HCT116 (cell line): ENCODE results near the gene SETD2. TPM values are rescaled to one million over a fixed set of nuclear protein-coding genes. Genes with fewer than 3 reads are reported as not detected.

ENCODE experiments used
- ATAC-seq: fragments of 200-7000 bp; cut with Tn5 transposase; 2 replicates; pipeline ENCODE4 v1.9.1; 2020; ENCODE audit warnings: mild to moderate bottlenecking, moderate library complexity
- BruUV-seq: library from RNA; stranded (reverse); fragments of 400-500 nt; replicated peaks from 2 replicates; lab custom pipeline; 2021; lab: Mats Ljungman, UMichigan
- CTCF ChIA-PET: fragments of 300-600 bp; sonication (Branson Sonifier 250); formaldehyde crosslinking; loops from one replicate; lab custom pipeline; 2021; ENCODE audit warnings: antibody characterized with exemption; lab: Charles Lee
- POLR2A ChIA-PET: fragments of 300-600, 350-600 bp; sonication (Branson Sonifier 250); formaldehyde crosslinking; loops from one replicate; lab custom pipeline; 2021; ENCODE audit warnings: antibody characterized with exemption; lab: Charles Lee
- RAD21 ChIA-PET, 2 experiments: fragments of 300-600 bp; sonication (Branson Sonifier 250); formaldehyde crosslinking; loops; one replicate each; lab custom pipeline; 2023; ENCODE audit warnings: low total read pairs in 2 of 2; ENCODE audit not compliant: uncharacterized antibody in 2 of 2, unreplicated experiment in 2 of 2, low non-redundant PET in 1 of 2; lab: Charles Lee
- DNase-seq: peaks from one replicate; pipeline ENCODE4 v3.0.0-alpha.2; 2010; ENCODE audit warnings: low read depth, low spot score
- H2AFZ ChIP-seq: fragments of 200-600 bp; shearing (Covaris generic), sonication (generic); 2 replicates; pipeline ENCODE4 v1.6.1; 2017; ENCODE audit warnings: low read depth, mixed run types, mixed read lengths, antibody characterized with exemption, low read length; ENCODE audit not compliant: poor library complexity, severe bottlenecking
- H3K27ac ChIP-seq: 2 replicates; pipeline ENCODE4 v1.5.1; 2012; ENCODE audit warnings: low read depth, low read length
- H3K27me3 ChIP-seq: fragments of 200-600 bp; sonication (generic); 2 replicates; pipeline ENCODE4 v1.6.1; 2016; ENCODE audit warnings: mixed run types, low read length, mixed read lengths; ENCODE audit not compliant: insufficient read depth
- H3K36me3 ChIP-seq, 2 experiments: fragments of 200-500 bp in 1 of 2; fragments of 200-600 bp in 1 of 2; sonication (Bioruptor generic) in 1 of 2; sonication (generic) in 1 of 2; 2 replicates each; pipeline versions ENCODE4 v1.5.1 to v1.6.1; 2014 to 2016; ENCODE audit warnings: low read length in 2 of 2, inconsistent platforms in 1 of 2, mixed read lengths in 1 of 2, mixed run types in 1 of 2; ENCODE audit not compliant: insufficient read depth in 2 of 2, control insufficient read depth in 1 of 2
- H3K4me1 ChIP-seq, 2 experiments: fragments of 200-600 bp in 1 of 2; sonication (generic) in 1 of 2; 2 replicates each; pipeline versions ENCODE4 v1.5.1 to v1.6.1; 2012 to 2017; ENCODE audit warnings: low read length in 2 of 2, inconsistent platforms in 1 of 2, mild to moderate bottlenecking in 1 of 2, mixed read lengths in 1 of 2, mixed run types in 1 of 2, moderate library complexity in 1 of 2; ENCODE audit not compliant: insufficient read depth in 2 of 2, control insufficient read depth in 1 of 2
- H3K4me2 ChIP-seq: fragments of 200-600 bp; sonication (generic); 2 replicates; pipeline ENCODE4 v1.6.1; 2017; ENCODE audit warnings: mixed run types, low read length, mixed read lengths
- H3K4me3 ChIP-seq, 2 experiments: fragments of 200-600 bp in 1 of 2; sonication (generic) in 1 of 2; replicated peaks in 1 of 2; 2 replicates each; pipeline ENCODE4 v1.5.1; 2011 to 2016; ENCODE audit warnings: low read length in 2 of 2, control low read depth in 1 of 2, low read depth in 1 of 2, mild to moderate bottlenecking in 1 of 2, mixed read lengths in 1 of 2, mixed run types in 1 of 2
- H3K79me2 ChIP-seq: fragments of 200-600 bp; sonication (generic); 2 replicates; pipeline ENCODE4 v1.6.1; 2017; ENCODE audit warnings: mild to moderate bottlenecking, mixed run types, low read length, moderate library complexity, mixed read lengths; ENCODE audit not compliant: insufficient read depth
- H3K9ac ChIP-seq: fragments of 200-600 bp; sonication (generic); 2 replicates; pipeline ENCODE4 v1.6.1; 2016; ENCODE audit warnings: low read length, mixed read lengths
- H3K9me2 ChIP-seq: fragments of 200-600 bp; sonication (generic), shearing (Covaris generic); 2 replicates; pipeline ENCODE4 v1.6.1; 2017; ENCODE audit warnings: mixed run types, mild to moderate bottlenecking, moderate library complexity; ENCODE audit not compliant: insufficient read depth
- H3K9me3 ChIP-seq, 2 experiments: fragments of 200-500 bp in 1 of 2; fragments of 200-600 bp in 1 of 2; sonication (Bioruptor generic) in 1 of 2; sonication (generic) in 1 of 2; 2 replicates each; pipeline ENCODE4 v1.6.1; 2014 to 2017; ENCODE audit warnings: low read length in 2 of 2, mixed read lengths in 2 of 2, inconsistent platforms in 1 of 2, low read depth in 1 of 2, mild to moderate bottlenecking in 1 of 2, mixed run types in 1 of 2, moderate library complexity in 1 of 2; ENCODE audit not compliant: control insufficient read depth in 1 of 2, insufficient read depth in 1 of 2
- H4K20me1 ChIP-seq: fragments of 200-600 bp; sonication (generic), shearing (Covaris generic); 2 replicates; pipeline ENCODE4 v1.6.1; 2017; ENCODE audit warnings: mixed run types, mild to moderate bottlenecking, moderate library complexity; ENCODE audit not compliant: insufficient read depth
- ATF3 ChIP-seq: IDR thresholded peaks from 2 replicates; pipeline ENCODE4 v1.6.1; 2012
- CEBPB ChIP-seq: IDR thresholded peaks from 2 replicates; pipeline ENCODE4 v1.6.1; 2012; ENCODE audit warnings: low read depth
- EGR1 ChIP-seq: IDR thresholded peaks from 2 replicates; pipeline ENCODE4 v1.6.1; 2012; ENCODE audit warnings: low read depth
- ELF1 ChIP-seq: IDR thresholded peaks from 2 replicates; pipeline ENCODE4 v1.6.1; 2012; ENCODE audit warnings: low read depth, borderline replicate concordance
- EZH2 ChIP-seq: fragments of 200-600 bp; sonication (generic); IDR thresholded peaks from 2 replicates; pipeline ENCODE4 v1.6.1; 2017; ENCODE audit warnings: antibody characterized with exemption, mixed run types
- EZH2phosphoT487 ChIP-seq: fragments of 200-600 bp; IDR thresholded peaks from 2 replicates; pipeline ENCODE4 v1.6.1; 2018; ENCODE audit warnings: antibody characterized with exemption, borderline replicate concordance
- FOSL1 ChIP-seq: IDR thresholded peaks from 2 replicates; pipeline ENCODE4 v1.6.1; 2012; ENCODE audit warnings: low read depth
- MAX ChIP-seq: IDR thresholded peaks from 2 replicates; pipeline ENCODE4 v1.6.1; 2012
- RAD21 ChIP-seq: IDR thresholded peaks from 2 replicates; pipeline ENCODE4 v1.6.1; 2012; ENCODE audit warnings: low read depth, mild to moderate bottlenecking
- REST ChIP-seq: IDR thresholded peaks from 2 replicates; pipeline ENCODE4 v1.6.1; 2012; ENCODE audit warnings: low read depth
- SIN3A ChIP-seq: IDR thresholded peaks from 2 replicates; pipeline ENCODE4 v1.6.1; 2012; ENCODE audit warnings: low read depth
- SP1 ChIP-seq: IDR thresholded peaks from 2 replicates; pipeline ENCODE4 v1.6.1; 2012; ENCODE audit warnings: low read depth
- TCF7L2 ChIP-seq: IDR thresholded peaks from 2 replicates; pipeline ENCODE4 v1.7.0; 2011; ENCODE audit warnings: borderline replicate concordance, inconsistent platforms; ENCODE audit not compliant: insufficient read depth, insufficient read length; ENCODE audit errors: extremely low read depth
- YY1 ChIP-seq: IDR thresholded peaks from 2 replicates; pipeline ENCODE4 v1.6.1; 2011; ENCODE audit warnings: low read length, low read depth, moderate library complexity, mild to moderate bottlenecking; ENCODE audit not compliant: insufficient replicate concordance; ENCODE audit errors: extremely low read depth
- ZFX ChIP-seq: fragments of 450-650 bp; IDR thresholded peaks from 2 replicates; pipeline ENCODE4 v1.6.1; 2017
- ZNF274 ChIP-seq: fragments of 200-500 bp; sonication (Bioruptor generic); IDR thresholded peaks from 2 replicates; pipeline ENCODE4 v1.6.1; 2014; ENCODE audit warnings: mild to moderate bottlenecking, low read depth, low read length, inconsistent platforms
- intact Hi-C: fragments of 100-400 bp; cut with micrococcal nuclease; formaldehyde crosslinking; loops from 2 replicates; pipeline ENCODE4 v1.10.0; 2022
- total RNA-seq: library from RNA; stranded (reverse); gene quantifications from one replicate; pipeline ENCODE4 v1.2.1, GENCODE V29; 2021; ENCODE audit not compliant: unreplicated experiment

Gene SETD2
- total RNA-seq, 1 experiment from 2014 or later, result 33.0 TPM

- ChIA-PET POLR2A (interaction anchor here (0.6 kb wide), 1 partner anchor 9 kb away, joined by 3 read pairs; no protein-coding TSS in a partner anchor), RAD21 (no interaction called here), CTCF (interaction anchor here (0.9 kb wide), 1 partner anchor 227 kb away, joined by 5 read pairs; no protein-coding TSS in a partner anchor)
- Histone ChIP-seq H3K4me2 (no peak overlapping the region), H3K4me1 (no peaks in the 10 kb centered on the region), H3K79me2 (no peaks in the 10 kb centered on the region; the same call in 1 of the 2 replicates), H2AFZ (no peak overlapping the region), H3K27me3 (no peaks in the 10 kb centered on the region), H3K9ac (no peak overlapping the region), H3K36me3 (peaks cover 15 to 20% of the 10 kb centered on the region in 2 experiments; a peak in 3 of 4 replicates), H4K20me1 (peaks cover 8% of the 10 kb centered on the region; the same call in 1 of the 2 replicates), H3K9me2 (no peaks in the 10 kb centered on the region), H3K4me3 (no peak overlapping the region), H3K9me3 (no peaks in the 10 kb centered on the region), H3K27ac (no peak overlapping the region)
- BruUV-seq, result no TSS peak
- ATAC-seq, result no peak
- TF ChIP-seq FOSL1 (no peak), YY1 (no peak), SIN3A (no peak), ZNF274 (no peak), SP1 (no peak), RAD21 (no peak), MAX (no peak)
- no peak for DNase-seq
- intact Hi-C loops, result no loop called here
Observed at GRCh38 chr3:47096959-47097358, 67.0 kb downstream of the SETD2 start.

GRCh38 chr3:47092090-47092489, 71.8 kb downstream of the SETD2 start:
- H3K27me3 ChIP-seq, result no peaks in the 10 kb centered on the region
- H3K4me2 ChIP-seq, result no peak overlapping the region
- RAD21 ChIA-PET, result no interaction called here
- intact Hi-C loops, result no loop called here
- BruUV-seq, result no TSS peak
- no peaks in the 10 kb centered on the region for H3K9me3 ChIP-seq
- H3K79me2 ChIP-seq, result peaks cover 7% of the 10 kb centered on the region; the same call in 1 of the 2 replicates
- ATAC-seq, result no peak
- peaks cover 2 to 8% of the 10 kb centered on the region in 2 experiments; a peak in 3 of 4 replicates for H3K36me3 ChIP-seq
- H4K20me1 ChIP-seq, result peaks cover 5% of the 10 kb centered on the region; the same call in 1 of the 2 replicates
- H3K4me1 ChIP-seq, result no peaks in the 10 kb centered on the region
- no peak overlapping the region for H2AFZ ChIP-seq
- no peak overlapping the region for H3K27ac ChIP-seq
- POLR2A ChIA-PET, result no interaction called here
- no peak overlapping the region for H3K9ac ChIP-seq
- DNase-seq, result no peak
- no peak overlapping the region for H3K4me3 ChIP-seq
- CTCF ChIA-PET, result no interaction called here
- H3K9me2 ChIP-seq, result no peaks in the 10 kb centered on the region
- TF ChIP-seq FOSL1, result no peak
- TF ChIP-seq ELF1, result no peak
- no peak for TF ChIP-seq CEBPB
- no peak for TF ChIP-seq EZH2phosphoT487
- no peak for TF ChIP-seq RAD21
- TF ChIP-seq ATF3, result no peak
- TF ChIP-seq REST, result no peak
- no peak for TF ChIP-seq EGR1
- TF ChIP-seq EZH2, result no peak
- TF ChIP-seq TCF7L2, result no peak
- TF ChIP-seq SP1, result no peak
- TF ChIP-seq ZFX, result no peak
